SIG-M5 treated with dmso at 0.1 percent for 504 hours (cell line): Measurements from ENCODE around the gene RASGRP3.

ENCODE experiments used
- DNase-seq: peaks from one replicate; lab custom pipeline; 2025; ENCODE audit not compliant: unreplicated experiment; lab: John Stamatoyannopoulos, UW

The RASGRP3 gene

GRCh38 chr2:33573657-33574056 is 97.2 kb downstream of the RASGRP3 start:
- no peak for DNase-seq

- DNase-seq, result no peak
Observed at GRCh38 chr2:33577084-33577483, 100.6 kb downstream of the RASGRP3 start.

DNA sequence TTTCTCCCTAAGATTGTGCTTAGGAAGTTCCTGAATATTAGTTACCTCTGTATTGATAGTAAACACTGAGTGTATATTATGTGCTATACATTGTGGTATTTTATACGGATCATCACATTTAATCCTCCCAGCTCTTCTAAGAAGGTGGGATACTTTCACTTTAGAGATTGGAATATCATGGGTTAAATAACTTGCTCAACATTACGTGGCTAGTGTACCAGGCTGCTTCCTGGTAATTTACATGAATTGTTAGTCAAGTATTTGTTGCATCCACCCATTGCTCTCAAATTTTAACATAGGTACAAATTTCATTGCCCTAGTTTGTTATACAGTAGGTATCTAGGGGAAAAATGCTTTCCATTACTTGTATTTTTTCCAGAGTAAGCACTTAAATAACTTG is 101.2 kb downstream of the RASGRP3 start:
- no peak for DNase-seq

GRCh38 chr2:33579227-33579626 is 102.8 kb downstream of the RASGRP3 start:
- no peak for DNase-seq

GRCh38 chr2:33581872-33582271 is 105.4 kb downstream of the RASGRP3 start:
- no peak for DNase-seq

DNA sequence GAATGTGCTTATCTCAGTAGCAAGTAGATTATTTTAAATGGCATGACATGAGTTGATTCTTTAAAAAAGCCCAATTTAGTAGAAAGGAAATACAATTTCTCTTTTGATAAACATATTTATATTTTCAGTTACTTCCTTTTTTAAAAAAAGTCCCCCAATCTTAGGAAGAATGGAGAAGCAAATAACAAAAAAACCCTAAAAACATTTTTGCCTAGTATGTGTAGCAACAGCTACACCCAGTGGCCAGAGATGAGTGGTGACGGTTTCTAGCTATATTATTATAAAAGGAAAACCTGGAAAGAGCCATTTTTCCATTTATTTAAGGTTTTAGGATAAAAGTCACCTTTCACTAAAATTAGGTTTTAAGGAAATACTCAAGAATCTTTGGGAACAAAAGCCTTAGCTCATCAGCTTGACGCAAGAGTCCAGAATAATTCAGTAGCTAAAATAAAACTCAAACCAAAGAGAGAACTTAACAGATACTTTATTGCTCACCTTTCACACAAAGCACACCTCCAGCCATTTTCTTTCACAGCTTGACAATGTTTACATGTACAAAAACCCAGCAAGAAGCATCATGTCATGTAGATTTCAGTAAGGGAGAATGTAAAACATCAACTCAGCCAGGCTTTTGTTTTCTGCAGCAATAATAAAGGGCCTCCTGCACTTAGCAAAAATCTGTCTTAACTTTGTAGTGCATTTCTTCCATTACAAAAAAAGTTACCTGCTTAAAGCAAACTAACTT is 106.9 kb downstream of the RASGRP3 start:
- peak; percentile 47 for DNase-seq

DNA sequence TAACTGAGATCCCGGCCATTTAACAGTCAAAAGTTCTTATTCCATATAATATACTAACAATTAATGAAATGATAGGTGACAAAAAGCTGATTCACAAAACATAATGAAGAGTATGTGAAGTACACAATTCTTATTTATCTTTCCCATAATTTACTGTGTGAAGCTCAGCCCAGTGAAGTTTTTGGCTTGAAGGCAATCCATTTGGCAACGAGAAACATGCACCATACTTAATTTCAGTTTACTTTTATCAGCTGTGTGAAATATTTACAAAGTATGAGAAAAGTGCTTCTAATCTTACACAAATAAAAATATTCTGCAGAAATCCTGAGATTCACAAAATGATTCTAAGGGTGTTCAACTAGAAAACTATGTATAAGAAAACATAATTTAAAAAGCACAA is 110.3 kb downstream of the RASGRP3 start:
- DNase-seq, result no peak

GRCh38 chr2:33588232-33588631 is 111.8 kb downstream of the RASGRP3 start:
- DNase-seq, result no peak

DNA sequence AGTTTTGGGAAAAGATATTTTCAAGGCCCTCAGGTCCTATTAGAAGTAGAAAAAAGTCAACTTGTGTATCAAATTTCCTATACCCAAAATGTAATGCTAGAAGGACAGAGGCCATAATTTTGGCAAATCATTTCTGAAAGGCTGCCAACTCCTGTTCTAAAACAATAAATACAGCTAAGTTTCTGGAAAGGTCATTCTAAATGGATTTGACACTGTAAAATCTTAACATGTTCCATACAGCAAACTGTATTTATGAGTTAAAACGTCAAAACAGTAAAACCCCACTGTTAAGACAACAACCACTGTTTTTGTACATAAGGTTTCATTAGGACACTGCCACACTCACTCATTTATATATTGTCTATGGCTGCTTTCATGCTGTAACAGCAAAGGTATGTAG is 113.0 kb downstream of the RASGRP3 start:
- no peak for DNase-seq

DNA sequence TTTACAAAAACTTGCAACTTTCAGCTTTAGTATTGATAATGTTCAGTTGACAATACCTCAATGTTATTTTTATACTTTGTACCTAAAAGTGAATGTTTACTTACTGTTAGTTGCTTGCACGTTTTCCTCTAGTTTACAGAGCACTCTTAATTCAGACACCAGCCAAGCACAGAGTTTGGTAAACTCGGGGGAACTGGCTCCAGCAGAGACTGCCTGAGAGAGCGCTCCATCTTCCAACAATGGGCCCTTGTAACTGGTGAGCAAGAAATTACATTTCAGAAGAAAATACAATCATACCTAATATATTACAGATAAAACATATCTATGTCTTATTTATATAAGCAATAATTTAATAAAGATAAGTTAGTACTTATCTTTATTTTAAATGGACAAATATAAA is 118.9 kb downstream of the RASGRP3 start:
- no peak for DNase-seq

DNA sequence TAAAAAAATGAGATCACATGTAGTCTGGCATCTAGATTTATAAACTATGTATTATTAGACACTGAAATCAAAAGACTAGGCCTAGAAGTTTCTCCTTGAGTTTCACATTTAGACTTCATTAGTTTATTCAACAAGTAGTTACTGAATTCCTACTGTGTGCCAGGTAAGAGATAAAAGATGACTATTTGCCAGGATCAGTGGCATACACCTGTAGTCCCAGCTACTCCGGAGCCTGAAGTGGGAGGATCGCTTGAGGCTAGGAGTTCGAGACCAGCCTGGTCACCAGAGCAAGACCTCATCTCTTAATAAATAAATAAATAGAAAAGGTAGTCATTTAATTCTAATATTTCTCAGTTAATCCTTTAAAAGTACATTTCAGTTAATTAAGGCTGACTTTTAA is 120.6 kb downstream of the RASGRP3 start:
- DNase-seq, result no peak

DNA sequence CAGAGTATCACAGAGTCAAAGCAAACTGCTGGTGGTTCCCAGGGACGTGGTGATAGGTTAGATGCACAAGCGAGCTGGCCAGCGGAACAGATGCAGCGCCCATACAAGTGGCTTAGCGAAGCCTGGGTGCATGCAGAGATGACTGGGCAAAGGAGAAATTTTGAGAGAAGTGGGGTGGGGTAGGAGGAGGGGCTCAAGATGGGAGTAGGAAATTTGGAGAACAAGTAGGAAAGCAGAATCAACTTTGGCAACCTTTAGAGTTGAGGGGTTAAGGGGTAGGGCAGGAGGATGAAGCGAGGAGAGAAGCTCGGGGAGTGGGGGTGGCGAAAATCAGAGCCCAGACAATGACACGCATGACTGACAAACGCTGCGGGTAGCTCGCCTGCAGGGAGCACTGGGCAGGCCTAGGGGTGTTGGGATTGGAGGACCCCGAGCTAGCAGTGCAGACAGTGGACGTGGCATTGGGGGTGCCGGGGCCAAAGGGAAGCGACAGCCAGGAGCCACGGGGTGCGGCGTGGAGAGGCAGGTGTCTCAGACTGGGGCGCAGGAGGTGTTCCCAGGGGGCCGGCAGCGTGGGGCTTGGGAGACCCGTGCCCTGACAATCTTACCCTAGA is 122.2 kb downstream of the RASGRP3 start:
- DNase-seq, result peak; percentile 61

GRCh38 chr2:33599175-33599942 is 122.9 kb downstream of the RASGRP3 start, which contains the start of gene FAM98A:
Gene FAM98A, minus strand, starts transcription at chr2:33599299. Its CDS starts 78 bp downstream, at chr2:33599221.
- peak; percentile 98 for DNase-seq

GRCh38 chr2:33599943-33600192 is 123.4 kb downstream of the RASGRP3 start:
- no peak for DNase-seq

- no peak for DNase-seq
Observed at GRCh38 chr2:33602201-33602830, 125.9 kb downstream of the RASGRP3 start.

DNA sequence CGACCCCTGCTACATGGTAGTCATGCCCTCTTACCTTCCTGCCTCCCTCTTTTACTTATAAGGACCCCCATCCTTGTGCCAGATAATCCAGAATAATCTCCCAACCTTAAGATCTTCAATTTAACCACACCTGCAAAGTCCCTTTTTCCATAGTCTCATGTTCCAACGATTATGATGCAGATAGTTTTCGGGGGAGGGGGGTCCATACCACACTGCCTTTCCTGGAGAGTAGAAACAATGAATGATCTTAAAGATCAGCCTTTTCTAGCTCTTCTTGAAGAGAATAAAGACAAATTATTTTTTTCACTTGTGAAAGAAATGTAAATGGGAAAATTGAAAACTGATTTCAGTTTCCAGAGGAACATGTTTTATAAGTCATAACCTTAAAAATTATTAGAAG is 127.0 kb downstream of the RASGRP3 start:
- no peak for DNase-seq

DNA sequence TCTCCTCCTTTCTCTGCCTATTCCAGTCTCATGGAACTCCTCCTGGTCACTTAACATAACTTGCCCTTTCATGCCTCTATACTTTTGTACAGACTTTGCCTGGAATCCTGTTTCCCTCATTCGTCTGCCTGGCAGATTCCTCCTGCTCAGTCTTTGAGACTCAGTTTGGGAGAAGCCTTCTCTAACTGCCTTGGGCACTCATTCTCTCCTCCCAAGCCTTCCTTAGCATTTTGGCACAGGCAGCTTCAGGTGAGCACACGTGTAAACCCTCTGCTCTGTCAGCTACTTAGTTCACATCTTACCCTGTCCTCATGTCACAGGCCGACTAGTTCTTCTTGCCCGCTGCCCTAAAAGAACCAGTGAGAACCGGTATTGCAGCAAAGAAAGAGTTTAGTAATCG is 128.6 kb downstream of the RASGRP3 start:
- DNase-seq, result no peak

GRCh38 chr2:33606100-33606499 is 129.7 kb downstream of the RASGRP3 start:
- DNase-seq, result no peak

GRCh38 chr2:33606622-33607021 is 130.2 kb downstream of the RASGRP3 start:
- DNase-seq, result no peak

DNA sequence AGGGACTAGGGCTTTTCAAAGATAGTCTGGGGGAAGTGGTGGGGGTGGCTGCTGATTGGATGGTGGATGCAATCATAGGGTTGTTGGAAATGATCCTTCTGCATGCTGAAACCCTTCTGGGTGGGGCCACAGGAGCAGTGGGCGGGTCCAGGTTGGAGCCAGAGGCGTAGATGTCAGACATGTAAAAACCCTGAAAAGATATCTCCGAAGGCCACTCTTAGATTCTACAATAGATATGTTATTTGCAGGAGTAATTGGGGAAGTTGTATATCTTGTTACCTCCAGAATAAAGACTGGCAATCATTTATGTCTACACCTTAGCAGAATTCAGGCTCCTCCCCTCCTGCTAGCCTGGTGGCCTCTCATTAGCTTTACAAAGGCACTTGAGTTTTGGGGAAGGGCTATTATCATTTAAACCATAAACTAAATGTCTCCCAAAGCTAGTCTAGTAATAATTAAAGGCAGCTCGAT is 130.8 kb downstream of the RASGRP3 start:
- no peak for DNase-seq

DNA sequence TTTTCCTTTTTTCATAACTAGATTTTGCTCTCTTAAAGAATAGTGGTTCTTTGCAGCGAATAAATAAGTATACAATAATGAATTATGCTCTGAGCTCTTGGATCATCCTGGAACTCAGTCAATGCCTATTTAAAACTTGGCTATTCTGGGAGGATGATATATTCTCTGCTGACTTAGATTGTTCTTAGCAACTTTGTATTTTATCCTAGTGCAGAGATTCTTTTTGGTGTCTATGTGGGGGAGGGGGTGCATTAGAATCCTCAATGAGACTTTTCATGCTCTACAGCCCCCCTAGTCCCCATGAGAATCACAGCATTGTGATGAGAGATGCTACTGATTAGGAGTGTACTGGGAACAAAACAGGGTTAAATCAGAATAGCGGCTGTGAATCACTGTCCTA is 131.5 kb downstream of the RASGRP3 start:
- DNase-seq, result no peak

DNA sequence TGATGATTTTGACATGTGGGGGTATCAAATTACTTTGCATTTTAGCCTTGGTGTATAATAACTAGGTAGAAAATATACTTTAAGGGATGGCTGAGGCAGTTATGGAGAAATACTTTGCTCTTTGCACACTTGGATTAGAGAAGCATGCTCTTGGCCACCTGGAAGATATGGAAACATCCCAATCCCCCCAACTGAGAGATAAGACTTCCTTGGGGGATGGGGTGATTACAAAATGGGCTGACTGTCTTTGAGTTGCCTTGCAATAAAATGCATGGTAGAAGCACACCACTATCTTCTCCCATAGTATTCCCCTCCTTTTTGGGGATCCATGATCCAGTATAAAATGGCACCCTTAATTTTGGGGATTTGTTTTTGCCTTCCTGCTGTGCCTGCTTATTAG is 137.7 kb downstream of the RASGRP3 start:
- no peak for DNase-seq
